K562 (cell line): ENCODE measurements around the gene PSMD13. TPM values are rescaled to one million over a fixed set of nuclear protein-coding genes. Genes with fewer than 3 reads are reported as not detected.
"Not testable (repeated sequence)": the region's sequence is repeated elsewhere in the genome, so short reads cannot be mapped to it uniquely, and the experiment has no call there.

ENCODE experiments used
- ATAC-seq: fragments of 200-7000 bp; cut with Tn5 transposase; 3 replicates; pipeline ENCODE4 v1.9.1; 2020; ENCODE audit warnings: moderate library complexity
- BruUV-seq: library from RNA; stranded (reverse); fragments of 400-500 nt; replicated peaks from 2 replicates; lab custom pipeline; 2021; lab: Mats Ljungman, UMichigan
- CTCF ChIA-PET: fragments of 300-600 bp; formaldehyde crosslinking; extraction: SDS; loops from one replicate; lab custom pipeline; 2021; ENCODE audit warnings: low intra/inter-chr PET ratio; lab: Yijun Ruan, JAX
- POLR2A ChIA-PET: fragments of 300-600, 350-650 bp; sonication (Branson Sonifier 250); formaldehyde crosslinking; extraction: SDS; loops from one replicate; lab custom pipeline; 2021; ENCODE audit warnings: antibody characterized with exemption, inconsistent platforms; lab: Yijun Ruan, JAX
- DNase-seq, 4 experiments: peaks; one replicate each; pipeline versions ENCODE4 v3.0.0 to v3.0.0-alpha.2; 2011 to 2018; ENCODE audit warnings: low spot score in 3 of 4, mixed read lengths in 3 of 4; ENCODE audit errors: extremely low read depth in 1 of 4
- FAIRE-seq: peaks from 2 replicates; lab custom pipeline; 2011; peaks lifted over from hg19 to GRCh38; lab: Jason Lieb, UNC
- H2AFZ ChIP-seq: 2 replicates; pipeline ENCODE4 v1.6.0; 2011; ENCODE audit warnings: low read depth, low read length, control low read depth, inconsistent platforms
- H3K27ac ChIP-seq: fragments of 200-600 bp; 3 replicates; pipeline ENCODE4 v1.8.0; 2011; ENCODE audit warnings: low read depth, mild to moderate bottlenecking, control low read depth, inconsistent platforms, low read length, moderate library complexity, mixed read lengths; ENCODE audit errors: extremely low read depth
- H3K27me3 ChIP-seq, 2 experiments: fragments of 300-600 bp in 1 of 2; 2 replicates in 1 of 2; 3 replicates in 1 of 2; pipeline versions ENCODE4 v1.6.0 to v1.8.0; 2011; ENCODE audit warnings: inconsistent platforms in 2 of 2, low read length in 2 of 2, mild to moderate bottlenecking in 1 of 2, mixed read lengths in 1 of 2, moderate library complexity in 1 of 2; ENCODE audit not compliant: control insufficient read depth in 2 of 2, insufficient read depth in 2 of 2
- H3K36me3 ChIP-seq: fragments of 300-600 bp; 3 replicates; pipeline ENCODE4 v1.8.0; 2011; ENCODE audit warnings: mild to moderate bottlenecking, low read length, inconsistent platforms; ENCODE audit not compliant: control insufficient read depth, insufficient read depth
- H3K4me1 ChIP-seq, 2 experiments: fragments of 200-600 bp in 1 of 2; replicated peaks in 1 of 2; 2 replicates in 1 of 2; 3 replicates in 1 of 2; pipeline versions ENCODE4 v1.5.1 to v1.8.0; 2011; ENCODE audit warnings: inconsistent platforms in 2 of 2, low read length in 2 of 2, mild to moderate bottlenecking in 1 of 2, mixed read lengths in 1 of 2, moderate library complexity in 1 of 2; ENCODE audit not compliant: control insufficient read depth in 2 of 2, insufficient read depth in 2 of 2
- H3K4me2 ChIP-seq: 2 replicates; pipeline ENCODE4 v1.6.1; 2011; ENCODE audit warnings: low read length, control low read depth, inconsistent platforms, mixed read lengths; ENCODE audit not compliant: insufficient read depth
- H3K4me3 ChIP-seq: fragments of 200-600 bp; sonication (generic), shearing (Covaris generic); 2 replicates; pipeline ENCODE4 v1.5.1; 2016; ENCODE audit warnings: control low read depth, inconsistent platforms
- H3K79me2 ChIP-seq: fragments of 200-600 bp; 3 replicates; pipeline ENCODE4 v1.8.0; 2011; ENCODE audit warnings: low read length, inconsistent platforms; ENCODE audit not compliant: control insufficient read depth, insufficient read depth
- H3K9ac ChIP-seq, 2 experiments: 2 replicates each; pipeline versions ENCODE4 v1.6.0 to v1.6.1; 2011; ENCODE audit warnings: low read depth in 2 of 2, low read length in 2 of 2, control low read depth in 1 of 2, inconsistent platforms in 1 of 2, mild to moderate bottlenecking in 1 of 2, mixed read lengths in 1 of 2; ENCODE audit not compliant: insufficient read depth in 1 of 2
- H3K9me1 ChIP-seq: one replicate; pipeline ENCODE4 v1.6.0; 2011; ENCODE audit warnings: inconsistent platforms, mild to moderate bottlenecking, low read length, moderate library complexity; ENCODE audit not compliant: control insufficient read depth, insufficient read depth
- H3K9me3 ChIP-seq: replicated peaks from 2 replicates; pipeline ENCODE4 v1.5.1; 2011; ENCODE audit warnings: low read depth, low read length, inconsistent platforms; ENCODE audit not compliant: control insufficient read depth, insufficient read depth
- H4K20me1 ChIP-seq: replicated peaks from 2 replicates; pipeline ENCODE4 v1.6.1; 2011; ENCODE audit warnings: low read length, inconsistent platforms, mixed read lengths; ENCODE audit not compliant: control insufficient read depth, insufficient read depth
- WGBS: fragments of 100-300 bp; shearing (Covaris generic); methylation state at CpG from one replicate; pipeline ENCODE4 v1.1.6; 2016; ENCODE audit warnings: low coverage, mixed read lengths; ENCODE audit not compliant: insufficient coverage; ENCODE audit errors: missing lambda C conversion rate; 5-methylcytosine and 5-hydroxymethylcytosine counted together
- in situ Hi-C: fragments of 300-500 bp; cut with MboI; formaldehyde crosslinking; loops from 4 replicates; pipeline ENCODE4 v1.15.0; 2018; ENCODE audit warnings: inconsistent platforms, mixed read lengths
- intact Hi-C: fragments of 100-400 bp; cut with micrococcal nuclease; formaldehyde crosslinking; loops from 2 replicates; pipeline ENCODE4 v1.14.2; 2022
- polyA plus RNA-seq, 8 experiments: library from polyadenylated mRNA; depleted of rRNA in 4 of 8; stranded (reverse) in 5 of 8; unstranded in 3 of 8; fragments of >200 nt; fragmentation: Nextera tagmentation in 2 of 8; fragmentation: Illumina TruSeq in 1 of 8; extraction: Ambion mirVana in 2 of 8; extraction: Trizol in 1 of 8; gene quantifications; 2 replicates each; pipeline versions ENCODE4 v1.2.1 to v1.2.3, GENCODE V29; 2011 to 2014; ENCODE audit warnings: inconsistent platforms in 1 of 8, missing spikeins in 1 of 8
- total RNA-seq, 7 experiments: library from RNA; depleted of rRNA in 6 of 7; stranded (reverse); fragments of >200 nt in 6 of 7; fragmentation: Illumina TruSeq in 2 of 7; extraction: Trizol in 2 of 7; gene quantifications; 2 replicates each; pipeline versions ENCODE4 v1.2.1 to v1.2.3, GENCODE V29; 2011 to 2021; ENCODE audit warnings: low replicate concordance in 1 of 7

PSMD13 gene
- total and polyA plus RNA-seq, 9 of the 15 experiments (the other 6 are each of a cell fraction or from before 2014, with no cell fraction given) = 185 to 383 (median 267) TPM

- H3K27ac ChIP-seq, H3K9ac ChIP-seq, BruUV-seq, H3K9me1 ChIP-seq, POLR2A ChIA-PET, H3K27me3 ChIP-seq, ATAC-seq, H3K36me3 ChIP-seq, H3K9me3 ChIP-seq, H4K20me1 ChIP-seq, H3K4me1 ChIP-seq, H3K4me3 ChIP-seq, CTCF ChIA-PET, DNase-seq, intact Hi-C loops, FAIRE-seq, H3K4me2 ChIP-seq, H3K79me2 ChIP-seq, H2AFZ ChIP-seq: not testable (repeated sequence)
- WGBS = 55% methylated on average over 3 of the region's 11 CpGs
- in situ Hi-C loops = loop anchor here (5.0 kb wide), 1 partner anchor 55 kb away; no protein-coding TSS in a partner anchor
Observed at GRCh38 chr11:192674-193128, 44.1 kb upstream of the PSMD13 start, which contains the start of gene SCGB1C1. Gene SCGB1C1 (plus strand): TSS chr11:193078. CDS start chr11:193100, 22 bp downstream.

GRCh38 chr11:193481-193880 is 43.3 kb upstream of the PSMD13 start:
- H3K4me3 ChIP-seq, H3K9me1 ChIP-seq, H3K9ac ChIP-seq, H2AFZ ChIP-seq, H3K27me3 ChIP-seq, BruUV-seq, H3K79me2 ChIP-seq, DNase-seq, H3K9me3 ChIP-seq, H3K36me3 ChIP-seq, POLR2A ChIA-PET, H4K20me1 ChIP-seq, intact Hi-C loops, CTCF ChIA-PET, H3K4me2 ChIP-seq, FAIRE-seq, H3K27ac ChIP-seq, ATAC-seq: not testable (repeated sequence)
- in situ Hi-C loops = loop anchor here (5.0 kb wide), 1 partner anchor 56 kb away; no protein-coding TSS in a partner anchor
- peaks cover 0 to 15% of the 10 kb centered on the region in 2 experiments; a peak in 2 of 5 replicates for H3K4me1 ChIP-seq
- 4% methylated on average over 4 of the region's 5 CpGs for WGBS
